HCT116 (cell line): ENCODE results near the gene LRRC32.

ENCODE experiments used
- ELF1 ChIP-seq: IDR thresholded peaks from 2 replicates; pipeline ENCODE4 v1.6.1; 2012; ENCODE audit warnings: low read depth, borderline replicate concordance
- EZH2 ChIP-seq: fragments of 200-600 bp; sonication (generic); IDR thresholded peaks from 2 replicates; pipeline ENCODE4 v1.6.1; 2017; ENCODE audit warnings: antibody characterized with exemption, mixed run types
- EZH2phosphoT487 ChIP-seq: fragments of 200-600 bp; IDR thresholded peaks from 2 replicates; pipeline ENCODE4 v1.6.1; 2018; ENCODE audit warnings: antibody characterized with exemption, borderline replicate concordance
- FOSL1 ChIP-seq: IDR thresholded peaks from 2 replicates; pipeline ENCODE4 v1.6.1; 2012; ENCODE audit warnings: low read depth
- POLR2A ChIP-seq: IDR thresholded peaks from 2 replicates; pipeline ENCODE4 v1.7.0; 2011; ENCODE audit warnings: borderline replicate concordance; ENCODE audit not compliant: insufficient read depth, insufficient read length; ENCODE audit errors: extremely low read depth
- RAD21 ChIP-seq: IDR thresholded peaks from 2 replicates; pipeline ENCODE4 v1.6.1; 2012; ENCODE audit warnings: low read depth, mild to moderate bottlenecking
- TCF7L2 ChIP-seq: IDR thresholded peaks from 2 replicates; pipeline ENCODE4 v1.7.0; 2011; ENCODE audit warnings: borderline replicate concordance, inconsistent platforms; ENCODE audit not compliant: insufficient read depth, insufficient read length; ENCODE audit errors: extremely low read depth
- ZFX ChIP-seq: fragments of 450-650 bp; IDR thresholded peaks from 2 replicates; pipeline ENCODE4 v1.6.1; 2017
- ZNF274 ChIP-seq: fragments of 200-500 bp; sonication (Bioruptor generic); IDR thresholded peaks from 2 replicates; pipeline ENCODE4 v1.6.1; 2014; ENCODE audit warnings: mild to moderate bottlenecking, low read depth, low read length, inconsistent platforms
- TF ChIP-seq, protein P1 (sequence below), 3 experiments: fragments of 200-600 bp in 1 of 3; sonication (generic) in 1 of 3; IDR thresholded peaks in 2 of 3; conservative IDR thresholded peaks in 1 of 3; 2 replicates each; pipeline ENCODE4 v1.5.1; 2012 to 2017; ENCODE audit warnings: low read depth in 2 of 3, low read length in 2 of 3, antibody characterized with exemption in 1 of 3, borderline replicate concordance in 1 of 3, control low read depth in 1 of 3, mild to moderate bottlenecking in 1 of 3, mixed read lengths in 1 of 3, mixed run types in 1 of 3, moderate library complexity in 1 of 3; ENCODE audit not compliant: insufficient read depth in 1 of 3
- TF ChIP-seq, protein P2 (sequence below): IDR thresholded peaks from 2 replicates; pipeline ENCODE4 v1.6.1; 2012; ENCODE audit warnings: low read depth
- TF ChIP-seq, protein P3 (sequence below): IDR thresholded peaks from 2 replicates; pipeline ENCODE4 v1.6.1; 2012
- TF ChIP-seq, protein P4 (sequence below): IDR thresholded peaks from 2 replicates; pipeline ENCODE4 v1.6.1; 2011; ENCODE audit warnings: mild to moderate bottlenecking, low read length, moderate library complexity; ENCODE audit not compliant: insufficient replicate concordance; ENCODE audit errors: extremely low read depth
- TF ChIP-seq, protein P5 (sequence below): IDR thresholded peaks from 2 replicates; pipeline ENCODE4 v1.6.1; 2012

DNA sequence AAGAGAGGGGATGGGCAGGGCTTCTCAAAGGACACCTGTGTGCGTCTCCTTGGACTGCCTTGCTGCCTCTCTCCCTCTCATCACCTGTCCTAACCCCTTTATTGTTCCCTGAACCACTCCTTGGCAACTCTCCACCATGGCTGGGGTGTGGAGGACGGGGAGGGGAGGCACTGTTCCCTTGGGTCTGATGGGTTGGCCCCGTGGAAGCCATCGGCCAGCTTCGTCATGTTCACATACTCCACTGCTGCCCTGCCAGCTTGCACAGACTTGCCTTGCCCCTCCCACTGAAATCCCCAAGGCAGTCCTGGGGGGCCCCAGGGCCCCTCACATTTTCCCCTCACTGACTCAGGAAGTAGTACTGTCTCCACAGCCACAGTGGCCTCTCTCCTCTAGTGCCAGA lies 36.1 kb upstream of the LRRC32 start:
- TF ChIP-seq, protein P1, sequence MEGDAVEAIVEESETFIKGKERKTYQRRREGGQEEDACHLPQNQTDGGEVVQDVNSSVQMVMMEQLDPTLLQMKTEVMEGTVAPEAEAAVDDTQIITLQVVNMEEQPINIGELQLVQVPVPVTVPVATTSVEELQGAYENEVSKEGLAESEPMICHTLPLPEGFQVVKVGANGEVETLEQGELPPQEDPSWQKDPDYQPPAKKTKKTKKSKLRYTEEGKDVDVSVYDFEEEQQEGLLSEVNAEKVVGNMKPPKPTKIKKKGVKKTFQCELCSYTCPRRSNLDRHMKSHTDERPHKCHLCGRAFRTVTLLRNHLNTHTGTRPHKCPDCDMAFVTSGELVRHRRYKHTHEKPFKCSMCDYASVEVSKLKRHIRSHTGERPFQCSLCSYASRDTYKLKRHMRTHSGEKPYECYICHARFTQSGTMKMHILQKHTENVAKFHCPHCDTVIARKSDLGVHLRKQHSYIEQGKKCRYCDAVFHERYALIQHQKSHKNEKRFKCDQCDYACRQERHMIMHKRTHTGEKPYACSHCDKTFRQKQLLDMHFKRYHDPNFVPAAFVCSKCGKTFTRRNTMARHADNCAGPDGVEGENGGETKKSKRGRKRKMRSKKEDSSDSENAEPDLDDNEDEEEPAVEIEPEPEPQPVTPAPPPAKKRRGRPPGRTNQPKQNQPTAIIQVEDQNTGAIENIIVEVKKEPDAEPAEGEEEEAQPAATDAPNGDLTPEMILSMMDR (IDR thresholded peaks at IDR 0.05 in 2 of 3, conservative IDR thresholded peaks at IDR 0.05 in 1 of 3; ENCODE audit: borderline replicate concordance in 1 of 3, insufficient read depth in 1 of 3, low read depth in 2 of 3, low read length in 2 of 3), result no peak
- no peak for TF ChIP-seq TCF7L2
- no peak for TF ChIP-seq ZFX
- no peak for TF ChIP-seq ZNF274
- TF ChIP-seq, protein P2, sequence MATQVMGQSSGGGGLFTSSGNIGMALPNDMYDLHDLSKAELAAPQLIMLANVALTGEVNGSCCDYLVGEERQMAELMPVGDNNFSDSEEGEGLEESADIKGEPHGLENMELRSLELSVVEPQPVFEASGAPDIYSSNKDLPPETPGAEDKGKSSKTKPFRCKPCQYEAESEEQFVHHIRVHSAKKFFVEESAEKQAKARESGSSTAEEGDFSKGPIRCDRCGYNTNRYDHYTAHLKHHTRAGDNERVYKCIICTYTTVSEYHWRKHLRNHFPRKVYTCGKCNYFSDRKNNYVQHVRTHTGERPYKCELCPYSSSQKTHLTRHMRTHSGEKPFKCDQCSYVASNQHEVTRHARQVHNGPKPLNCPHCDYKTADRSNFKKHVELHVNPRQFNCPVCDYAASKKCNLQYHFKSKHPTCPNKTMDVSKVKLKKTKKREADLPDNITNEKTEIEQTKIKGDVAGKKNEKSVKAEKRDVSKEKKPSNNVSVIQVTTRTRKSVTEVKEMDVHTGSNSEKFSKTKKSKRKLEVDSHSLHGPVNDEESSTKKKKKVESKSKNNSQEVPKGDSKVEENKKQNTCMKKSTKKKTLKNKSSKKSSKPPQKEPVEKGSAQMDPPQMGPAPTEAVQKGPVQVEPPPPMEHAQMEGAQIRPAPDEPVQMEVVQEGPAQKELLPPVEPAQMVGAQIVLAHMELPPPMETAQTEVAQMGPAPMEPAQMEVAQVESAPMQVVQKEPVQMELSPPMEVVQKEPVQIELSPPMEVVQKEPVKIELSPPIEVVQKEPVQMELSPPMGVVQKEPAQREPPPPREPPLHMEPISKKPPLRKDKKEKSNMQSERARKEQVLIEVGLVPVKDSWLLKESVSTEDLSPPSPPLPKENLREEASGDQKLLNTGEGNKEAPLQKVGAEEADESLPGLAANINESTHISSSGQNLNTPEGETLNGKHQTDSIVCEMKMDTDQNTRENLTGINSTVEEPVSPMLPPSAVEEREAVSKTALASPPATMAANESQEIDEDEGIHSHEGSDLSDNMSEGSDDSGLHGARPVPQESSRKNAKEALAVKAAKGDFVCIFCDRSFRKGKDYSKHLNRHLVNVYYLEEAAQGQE, result no peak
- no peak for TF ChIP-seq EZH2phosphoT487
- TF ChIP-seq, protein P3, sequence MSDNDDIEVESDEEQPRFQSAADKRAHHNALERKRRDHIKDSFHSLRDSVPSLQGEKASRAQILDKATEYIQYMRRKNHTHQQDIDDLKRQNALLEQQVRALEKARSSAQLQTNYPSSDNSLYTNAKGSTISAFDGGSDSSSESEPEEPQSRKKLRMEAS, result no peak
- TF ChIP-seq, protein P4, sequence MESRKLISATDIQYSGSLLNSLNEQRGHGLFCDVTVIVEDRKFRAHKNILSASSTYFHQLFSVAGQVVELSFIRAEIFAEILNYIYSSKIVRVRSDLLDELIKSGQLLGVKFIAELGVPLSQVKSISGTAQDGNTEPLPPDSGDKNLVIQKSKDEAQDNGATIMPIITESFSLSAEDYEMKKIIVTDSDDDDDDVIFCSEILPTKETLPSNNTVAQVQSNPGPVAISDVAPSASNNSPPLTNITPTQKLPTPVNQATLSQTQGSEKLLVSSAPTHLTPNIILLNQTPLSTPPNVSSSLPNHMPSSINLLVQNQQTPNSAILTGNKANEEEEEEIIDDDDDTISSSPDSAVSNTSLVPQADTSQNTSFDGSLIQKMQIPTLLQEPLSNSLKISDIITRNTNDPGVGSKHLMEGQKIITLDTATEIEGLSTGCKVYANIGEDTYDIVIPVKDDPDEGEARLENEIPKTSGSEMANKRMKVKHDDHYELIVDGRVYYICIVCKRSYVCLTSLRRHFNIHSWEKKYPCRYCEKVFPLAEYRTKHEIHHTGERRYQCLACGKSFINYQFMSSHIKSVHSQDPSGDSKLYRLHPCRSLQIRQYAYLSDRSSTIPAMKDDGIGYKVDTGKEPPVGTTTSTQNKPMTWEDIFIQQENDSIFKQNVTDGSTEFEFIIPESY, result no peak
- TF ChIP-seq FOSL1, result no peak
- TF ChIP-seq ELF1, result no peak
- no peak for TF ChIP-seq POLR2A
- TF ChIP-seq, protein P5, sequence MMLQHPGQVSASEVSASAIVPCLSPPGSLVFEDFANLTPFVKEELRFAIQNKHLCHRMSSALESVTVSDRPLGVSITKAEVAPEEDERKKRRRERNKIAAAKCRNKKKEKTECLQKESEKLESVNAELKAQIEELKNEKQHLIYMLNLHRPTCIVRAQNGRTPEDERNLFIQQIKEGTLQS, result no peak
- TF ChIP-seq EZH2, result no peak
- no peak for TF ChIP-seq RAD21
